Stimulated activated effector memory CD8-positive, alpha-beta T cell treated with anti-CD3 and anti-CD28 coated beads, Interleukin-12 subunit alpha, Interleukin-12 subunit beta, amount 100 ng/mL, for 72 hours (primary cell): ENCODE results near the gene SLIT3.

Experiments
- ATAC-seq: fragments of 150-1000 bp; cut with Tn5 transposase; 2 replicates; pipeline ENCODE4 v1.10.0; 2021
- DNase-seq, 2 donors: peaks; one replicate each; pipeline ENCODE4 v3.0.0; 2021 to 2022; ENCODE audit warnings: low spot score in 2 of 2
- H3K27ac Mint-ChIP-seq: one replicate; pipeline ENCODE4 v1.8.0; 2022; ENCODE audit warnings: mild to moderate bottlenecking, mixed read lengths
- H3K36me3 Mint-ChIP-seq: one replicate; pipeline ENCODE4 v1.8.0; 2022; ENCODE audit warnings: mild to moderate bottlenecking, mixed read lengths
- H3K4me1 Mint-ChIP-seq: one replicate; pipeline ENCODE4 v1.8.0; 2022; ENCODE audit warnings: mixed read lengths
- H3K4me3 Mint-ChIP-seq: one replicate; pipeline ENCODE4 v1.8.0; 2022; ENCODE audit warnings: mild to moderate bottlenecking, mixed read lengths
- H3K9me3 Mint-ChIP-seq: one replicate; pipeline ENCODE4 v1.8.0; 2022; ENCODE audit warnings: mixed read lengths

SLIT3 gene

GRCh38 chr5:169011451-169011850 lies 289.5 kb downstream of the SLIT3 start:
- Mint-ChIP-seq H3K36me3 (no peaks in the 10 kb centered on the region), H3K4me3 (no peak overlapping the region), H3K27ac (no peak overlapping the region), H3K9me3 (no peaks in the 10 kb centered on the region), H3K4me1 (no peaks in the 10 kb centered on the region)
- ATAC-seq (no peak), DNase-seq (no peak)

- Mint-ChIP-seq H3K9me3 (no peaks in the 10 kb centered on the region), H3K27ac (no peak overlapping the region), H3K36me3 (no peaks in the 10 kb centered on the region), H3K4me1 (no peaks in the 10 kb centered on the region), H3K4me3 (no peak overlapping the region)
- ATAC-seq (no peak), DNase-seq (no peak)
These were observed 289.9 kb downstream of the SLIT3 start for GRCh38 chr5:169011009-169011408.

- Mint-ChIP-seq H3K4me3 (no peak overlapping the region), H3K36me3 (no peaks in the 10 kb centered on the region), H3K27ac (no peak overlapping the region), H3K9me3 (no peaks in the 10 kb centered on the region), H3K4me1 (no peaks in the 10 kb centered on the region)
- no peak for DNase-seq
- ATAC-seq, result no peak
These were observed 291.8 kb downstream of the SLIT3 start for GRCh38 chr5:169009123-169009522.

- no peaks in the 10 kb centered on the region for H3K36me3 Mint-ChIP-seq
- no peak for ATAC-seq
- no peak overlapping the region for H3K27ac Mint-ChIP-seq
These were observed 293.8 kb downstream of the SLIT3 start for GRCh38 chr5:169006842-169007790.

DNA sequence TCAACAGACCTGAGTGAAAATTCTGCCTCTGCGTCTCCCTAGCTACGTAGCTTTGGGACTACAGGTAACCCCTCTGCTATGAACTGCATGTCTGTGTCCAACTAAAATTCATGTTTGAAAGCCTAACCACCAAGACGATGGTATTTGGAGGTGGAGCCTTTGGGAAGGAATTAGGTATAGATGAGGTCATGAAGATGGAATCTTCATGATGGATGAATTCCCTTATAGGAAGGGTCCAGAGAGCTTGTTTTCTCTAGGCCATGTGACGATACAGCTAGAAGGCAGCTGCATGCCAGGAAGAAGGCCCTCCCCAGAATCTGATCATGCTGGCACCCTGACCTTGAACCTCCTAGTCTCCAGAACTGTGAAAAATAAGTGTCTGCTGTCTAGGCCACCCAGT lies 296.4 kb downstream of the SLIT3 start:
- Mint-ChIP-seq H3K36me3 (no peaks in the 10 kb centered on the region), H3K4me1 (no peaks in the 10 kb centered on the region), H3K27ac (no peak overlapping the region), H3K9me3 (no peaks in the 10 kb centered on the region), H3K4me3 (no peak overlapping the region)
- DNase-seq (no peak), ATAC-seq (no peak)

More at GRCh38 chr5:169006842-169007790, 293.8 kb downstream of the SLIT3 start:
- H3K4me3 Mint-ChIP-seq, result no peak overlapping the region
- H3K9me3 Mint-ChIP-seq, result no peaks in the 10 kb centered on the region
- H3K4me1 Mint-ChIP-seq, result no peaks in the 10 kb centered on the region
- no peak for DNase-seq

GRCh38 chr5:169003721-169004541 lies 297.0 kb downstream of the SLIT3 start:
- DNase-seq, result no peak
- H3K27ac Mint-ChIP-seq, result no peak overlapping the region
- ATAC-seq, result no peak
- no peaks in the 10 kb centered on the region for H3K36me3 Mint-ChIP-seq
- H3K9me3 Mint-ChIP-seq, result no peaks in the 10 kb centered on the region
- no peak overlapping the region for H3K4me3 Mint-ChIP-seq
- H3K4me1 Mint-ChIP-seq, result no peaks in the 10 kb centered on the region

GRCh38 chr5:169002953-169003555 lies 297.9 kb downstream of the SLIT3 start:
- Mint-ChIP-seq H3K27ac (no peak overlapping the region), H3K4me3 (no peak overlapping the region), H3K4me1 (no peaks in the 10 kb centered on the region), H3K9me3 (no peaks in the 10 kb centered on the region), H3K36me3 (no peaks in the 10 kb centered on the region)
- ATAC-seq (no peak), DNase-seq (no peak)

GRCh38 chr5:169001394-169001793 lies 299.5 kb downstream of the SLIT3 start:
- H3K4me1 Mint-ChIP-seq, result no peaks in the 10 kb centered on the region
- DNase-seq (no peak), ATAC-seq (no peak)
- no peak overlapping the region for H3K27ac Mint-ChIP-seq
- no peaks in the 10 kb centered on the region for H3K9me3 Mint-ChIP-seq
- no peaks in the 10 kb centered on the region for H3K36me3 Mint-ChIP-seq
- H3K4me3 Mint-ChIP-seq, result no peak overlapping the region

- H3K4me3 Mint-ChIP-seq, result no peak overlapping the region
- ATAC-seq (no peak), DNase-seq (no peak)
- H3K36me3 Mint-ChIP-seq, result no peaks in the 10 kb centered on the region
- no peaks in the 10 kb centered on the region for H3K4me1 Mint-ChIP-seq
- H3K27ac Mint-ChIP-seq, result no peak overlapping the region
- no peaks in the 10 kb centered on the region for H3K9me3 Mint-ChIP-seq
These were observed 305.9 kb downstream of the SLIT3 start for GRCh38 chr5:168995024-168995423.

DNA sequence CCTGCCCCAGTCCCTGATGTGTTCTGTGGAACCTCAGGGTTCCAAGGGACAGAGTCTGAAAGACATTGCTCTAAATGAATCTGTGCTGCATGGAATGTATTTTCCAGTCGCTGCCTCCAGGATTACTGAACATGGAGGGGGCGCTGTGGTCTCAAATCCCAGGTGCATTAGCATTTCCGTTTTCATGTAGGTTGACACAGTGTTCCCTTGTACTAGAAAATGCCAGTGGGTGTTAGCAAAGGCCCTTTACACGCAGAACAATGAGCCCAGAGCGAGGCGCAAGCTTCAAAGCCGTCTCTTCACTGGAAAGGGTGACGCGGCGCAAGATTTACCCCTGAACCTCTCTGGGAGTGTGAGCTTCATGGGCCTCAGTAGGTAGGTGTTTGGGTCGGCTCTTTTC lies 308.3 kb downstream of the SLIT3 start:
- DNase-seq (no peak), ATAC-seq (no peak)
- H3K4me3 Mint-ChIP-seq, result no peak overlapping the region
- H3K36me3 Mint-ChIP-seq, result no peaks in the 10 kb centered on the region
- H3K9me3 Mint-ChIP-seq, result no peaks in the 10 kb centered on the region
- no peak overlapping the region for H3K27ac Mint-ChIP-seq
- no peaks in the 10 kb centered on the region for H3K4me1 Mint-ChIP-seq

DNA sequence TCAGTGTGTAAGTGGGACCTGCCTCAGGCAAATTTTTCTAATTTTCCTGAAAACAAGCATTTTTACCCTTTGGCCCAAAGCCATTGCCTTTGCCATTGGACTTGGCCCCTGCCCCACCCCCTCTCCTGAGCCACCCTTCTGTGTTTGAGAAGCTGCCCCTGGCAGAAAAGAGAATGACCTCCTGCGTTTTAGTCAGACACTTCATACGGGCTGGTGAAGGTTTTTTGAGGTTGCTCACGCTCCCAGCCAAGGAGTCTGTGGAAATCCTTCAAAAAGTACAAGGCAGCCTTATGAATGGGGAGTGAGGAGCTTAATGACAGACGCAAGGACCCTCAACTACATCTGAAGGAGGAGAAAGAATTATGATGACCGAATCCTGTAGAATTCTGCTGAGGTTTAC lies 308.9 kb downstream of the SLIT3 start:
- ATAC-seq (no peak), DNase-seq (no peak)
- Mint-ChIP-seq H3K27ac (no peak overlapping the region), H3K9me3 (no peaks in the 10 kb centered on the region), H3K4me1 (no peaks in the 10 kb centered on the region), H3K4me3 (no peak overlapping the region), H3K36me3 (no peaks in the 10 kb centered on the region)

- Mint-ChIP-seq H3K4me3 (no peak overlapping the region), H3K4me1 (no peaks in the 10 kb centered on the region), H3K36me3 (no peaks in the 10 kb centered on the region), H3K27ac (no peak overlapping the region), H3K9me3 (no peaks in the 10 kb centered on the region)
- ATAC-seq, result no peak
- DNase-seq, result no peak
These were observed 309.6 kb downstream of the SLIT3 start for GRCh38 chr5:168991311-168991710.

- no peak overlapping the region for H3K27ac Mint-ChIP-seq
- H3K4me1 Mint-ChIP-seq, result no peaks in the 10 kb centered on the region
- DNase-seq (no peak), ATAC-seq (no peak)
- H3K4me3 Mint-ChIP-seq, result no peak overlapping the region
- H3K36me3 Mint-ChIP-seq, result no peaks in the 10 kb centered on the region
- no peaks in the 10 kb centered on the region for H3K9me3 Mint-ChIP-seq
These were observed 310.3 kb downstream of the SLIT3 start for GRCh38 chr5:168990679-168991078.

DNA sequence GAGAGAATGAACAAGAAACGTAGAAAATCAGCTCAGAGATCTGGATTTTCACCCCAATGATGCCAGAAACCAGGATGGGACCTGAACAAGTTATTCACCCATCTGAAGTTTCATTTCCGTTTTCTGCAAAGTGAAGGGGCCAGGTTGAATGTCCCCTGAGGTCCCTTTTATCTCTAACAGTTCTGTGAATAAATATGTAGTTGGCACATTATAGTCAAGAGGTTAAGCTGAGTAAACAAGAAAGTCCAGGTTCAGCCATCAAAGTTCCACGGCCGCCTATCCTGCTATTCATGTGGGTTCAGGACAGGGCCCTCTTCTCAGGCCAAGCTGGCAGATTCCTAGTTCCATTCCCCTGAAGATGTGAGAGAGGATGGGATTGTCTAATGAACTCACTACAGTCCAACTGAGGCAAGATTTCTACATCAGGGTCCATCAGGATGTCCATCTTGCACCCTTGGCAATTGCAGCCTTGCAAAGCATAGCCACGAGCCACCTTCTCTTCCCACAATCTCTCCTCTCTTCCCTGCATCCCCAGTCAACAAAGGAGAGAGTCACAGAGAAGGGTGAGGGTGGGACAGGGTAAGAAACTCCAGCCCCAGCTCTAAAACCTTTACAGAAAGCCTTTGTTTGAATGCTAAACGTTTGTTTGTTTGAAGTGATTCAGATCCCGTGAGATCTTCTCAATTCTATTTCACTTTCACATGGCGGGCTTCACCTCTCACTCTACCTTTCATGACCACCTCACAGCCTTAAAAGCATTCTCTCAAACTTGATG lies 311.0 kb downstream of the SLIT3 start:
- no peak for ATAC-seq
- Mint-ChIP-seq H3K27ac (no peak overlapping the region), H3K36me3 (no peaks in the 10 kb centered on the region), H3K9me3 (no peaks in the 10 kb centered on the region), H3K4me3 (no peak overlapping the region), H3K4me1 (no peaks in the 10 kb centered on the region)
- DNase-seq, result no peak

DNA sequence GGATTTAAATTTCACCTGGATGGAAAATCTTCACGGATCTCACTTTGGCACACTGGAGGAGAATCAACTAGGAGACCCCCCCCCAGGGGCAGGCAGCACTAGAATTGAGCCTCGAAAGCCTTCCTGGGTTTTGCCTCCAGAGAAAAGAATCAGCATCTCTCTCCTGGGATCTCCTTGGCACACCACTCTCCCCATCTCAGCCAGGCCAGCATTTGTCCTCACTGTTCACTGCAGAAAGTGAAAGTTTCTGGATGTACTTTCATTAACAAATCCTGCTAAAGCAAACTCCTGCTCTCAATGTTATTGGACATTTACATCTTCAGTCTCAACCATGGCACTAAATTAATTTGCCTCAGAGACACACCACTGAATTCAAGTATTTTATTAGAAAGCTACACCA lies 312.2 kb downstream of the SLIT3 start:
- no peak overlapping the region for H3K4me3 Mint-ChIP-seq
- ATAC-seq (no peak), DNase-seq (no peak)
- H3K4me1 Mint-ChIP-seq, result no peaks in the 10 kb centered on the region
- no peak overlapping the region for H3K27ac Mint-ChIP-seq
- no peaks in the 10 kb centered on the region for H3K36me3 Mint-ChIP-seq
- no peaks in the 10 kb centered on the region for H3K9me3 Mint-ChIP-seq
